Stimulated activated CD8-positive, alpha-beta memory T cell treated with anti-CD3 and anti-CD28 coated beads, Interleukin-12 subunit alpha, Interleukin-12 subunit beta, amount 100 ng/mL, for 1 hour (primary cell): ENCODE data around the gene ACSS3.
"Not testable (repeated sequence)": the region's sequence is repeated elsewhere in the genome, so short reads cannot be mapped to it uniquely, and the experiment has no call there.

Source experiments
- DNase-seq: peaks from one replicate; pipeline ENCODE4 v3.0.0-alpha.2; 2020; ENCODE audit warnings: low read depth

Gene ACSS3

GRCh38 chr12:81077686-81078441 is at the start of gene ACSS3:
TSS of gene ACSS3 (plus strand) at chr12:81078079. CDS start at chr12:81078121, 42 bp downstream.
- no peak for DNase-seq

- no peak for DNase-seq
Measured at GRCh38 chr12:81034926-81035325, 43.0 kb upstream of the ACSS3 start.

DNA sequence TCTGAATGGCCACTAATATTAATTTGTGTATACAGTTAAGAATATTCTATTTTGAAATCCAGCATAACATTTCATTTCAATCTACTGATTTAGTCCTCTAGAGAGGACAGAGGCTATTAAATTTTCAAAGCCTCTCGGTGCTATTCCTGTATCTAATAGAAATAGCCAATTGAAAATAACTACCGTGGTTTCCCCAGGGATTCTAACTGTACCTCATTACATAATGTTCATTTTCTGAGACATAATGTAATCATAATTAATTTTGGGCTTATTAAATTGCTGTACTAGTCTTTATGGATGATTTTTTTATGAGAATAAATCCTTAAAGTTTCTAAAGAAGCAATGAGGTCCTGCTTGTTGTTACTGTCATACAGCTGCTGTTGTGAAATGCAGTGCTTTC is 38.6 kb upstream of the ACSS3 start:
- no peak for DNase-seq

- no peak for DNase-seq
Measured at GRCh38 chr12:81043979-81044740, 33.7 kb upstream of the ACSS3 start.

DNA sequence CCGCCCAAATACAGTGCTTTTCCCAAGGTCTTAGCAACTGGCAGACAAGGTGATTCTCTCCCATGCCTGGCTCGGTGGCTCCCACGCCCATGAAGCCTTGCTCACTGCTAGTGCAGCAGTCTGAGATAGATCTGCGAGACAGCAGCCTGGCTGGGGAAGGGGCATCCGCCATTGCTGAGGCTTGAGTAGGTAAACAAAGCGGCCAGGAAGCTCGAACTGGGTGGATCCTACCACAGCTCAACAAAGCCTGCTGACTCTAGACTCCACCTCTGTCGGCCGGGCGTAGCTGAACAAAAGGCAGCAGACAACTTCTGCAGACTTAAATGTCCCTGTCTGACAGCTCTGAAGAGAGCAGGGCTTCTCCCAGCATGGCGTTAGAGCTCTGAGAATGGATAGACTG is 12.9 kb upstream of the ACSS3 start:
- not testable (repeated sequence) for DNase-seq

- no peak for DNase-seq
Measured at GRCh38 chr12:81070846-81071245, 7.0 kb upstream of the ACSS3 start.

DNA sequence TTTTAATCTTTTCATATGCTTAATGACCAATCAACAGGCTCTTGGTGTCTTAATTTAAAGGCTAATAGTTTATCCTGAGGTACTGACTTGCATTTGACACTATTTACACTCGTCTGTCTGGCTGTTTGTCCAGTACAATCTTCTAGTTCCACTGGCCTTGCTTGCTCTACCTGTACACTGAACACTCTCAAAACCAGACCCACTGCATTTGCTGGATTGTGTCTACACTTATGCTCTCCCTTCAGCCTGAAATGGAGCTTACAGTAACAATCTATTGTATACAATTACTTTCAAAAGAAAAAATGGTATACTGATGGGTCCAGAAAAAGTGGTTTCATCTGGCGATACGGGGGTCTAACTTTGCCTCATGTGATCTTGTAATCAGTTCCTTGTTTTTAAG is 2.3 kb upstream of the ACSS3 start:
- no peak for DNase-seq

GRCh38 chr12:81077329-81077685 is 572 bp upstream of the ACSS3 start:
- no peak for DNase-seq

GRCh38 chr12:81078469-81079196 is 754 bp downstream of the ACSS3 start:
- DNase-seq, result no peak

- no peak for DNase-seq
Measured at GRCh38 chr12:81079280-81080076, 1.6 kb downstream of the ACSS3 start.

- DNase-seq, result no peak
Measured at GRCh38 chr12:81080431-81080983, 2.6 kb downstream of the ACSS3 start.

GRCh38 chr12:81081726-81082125 is 3.8 kb downstream of the ACSS3 start:
- DNase-seq, result no peak

GRCh38 chr12:81083018-81083417 is 5.1 kb downstream of the ACSS3 start:
- no peak for DNase-seq

DNA sequence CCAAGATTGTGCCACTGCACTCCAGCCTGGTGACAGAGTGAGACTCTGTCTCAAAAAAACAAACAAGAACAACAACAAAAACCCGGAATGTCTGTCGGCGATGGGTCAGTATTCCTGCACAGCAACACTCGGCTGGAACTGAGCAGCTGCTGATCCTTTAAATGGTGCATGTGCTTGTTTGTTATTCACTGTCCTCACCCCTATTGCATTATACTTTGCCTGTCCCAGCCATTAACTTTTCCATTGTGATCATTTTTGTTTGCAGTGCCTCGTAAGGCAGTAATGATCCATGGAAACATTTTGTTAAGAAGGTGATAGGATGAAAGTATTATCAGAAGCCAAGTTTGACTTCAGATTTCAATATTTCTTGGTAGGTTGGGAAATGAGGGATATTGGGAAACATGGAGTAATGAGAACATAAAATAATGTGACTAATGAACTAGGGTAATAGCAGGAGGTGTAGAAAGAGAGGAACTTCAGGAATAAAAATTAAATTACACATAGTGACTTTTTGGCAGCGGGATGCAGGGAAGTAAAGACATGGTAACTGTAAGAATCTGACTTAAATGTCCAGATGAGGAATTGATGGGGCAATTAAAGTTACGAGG is 6.1 kb downstream of the ACSS3 start:
- no peak for DNase-seq

GRCh38 chr12:81084811-81085350 is 7.0 kb downstream of the ACSS3 start:
- no peak for DNase-seq

DNA sequence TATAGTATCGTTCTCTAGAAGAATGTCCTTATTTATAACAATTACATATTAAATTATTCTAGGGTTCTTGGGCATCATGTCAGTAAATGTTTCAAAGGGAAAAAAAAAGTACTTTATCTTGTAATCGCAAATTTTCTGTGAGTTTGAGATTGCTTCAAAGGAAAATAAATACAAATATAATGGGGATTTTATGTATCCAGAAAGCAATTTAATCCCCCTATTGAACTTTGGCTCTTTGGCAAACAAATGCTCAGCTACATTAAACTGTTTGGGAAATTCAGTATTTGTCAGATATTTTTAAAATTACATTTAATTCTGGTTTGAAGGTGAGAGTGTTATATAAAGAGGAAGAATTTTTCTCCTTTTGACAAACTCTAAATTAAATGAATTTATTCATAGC is 8.0 kb downstream of the ACSS3 start:
- no peak for DNase-seq

GRCh38 chr12:81086342-81086741 is 8.5 kb downstream of the ACSS3 start:
- DNase-seq, result no peak

DNA sequence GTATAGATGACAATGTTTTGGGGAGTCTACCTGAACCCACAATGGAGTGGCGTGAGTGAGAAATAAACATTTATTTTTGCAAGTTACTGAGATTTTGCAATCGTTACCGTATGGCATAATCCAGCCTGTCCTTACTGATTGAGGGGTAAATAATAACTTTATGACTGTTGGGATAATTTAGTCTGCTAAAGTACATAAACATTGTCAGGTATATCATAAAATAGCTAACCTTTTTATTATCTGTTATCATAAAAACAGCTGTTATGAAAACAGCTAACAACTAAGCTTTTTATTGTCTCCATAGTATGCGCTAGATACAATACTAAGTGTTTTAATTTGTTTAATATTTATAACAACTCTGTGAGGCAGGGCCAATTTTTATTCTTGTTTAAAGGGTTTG is 10.3 kb downstream of the ACSS3 start:
- DNase-seq, result no peak

GRCh38 chr12:81089412-81089811 is 11.5 kb downstream of the ACSS3 start:
- DNase-seq, result no peak

DNA sequence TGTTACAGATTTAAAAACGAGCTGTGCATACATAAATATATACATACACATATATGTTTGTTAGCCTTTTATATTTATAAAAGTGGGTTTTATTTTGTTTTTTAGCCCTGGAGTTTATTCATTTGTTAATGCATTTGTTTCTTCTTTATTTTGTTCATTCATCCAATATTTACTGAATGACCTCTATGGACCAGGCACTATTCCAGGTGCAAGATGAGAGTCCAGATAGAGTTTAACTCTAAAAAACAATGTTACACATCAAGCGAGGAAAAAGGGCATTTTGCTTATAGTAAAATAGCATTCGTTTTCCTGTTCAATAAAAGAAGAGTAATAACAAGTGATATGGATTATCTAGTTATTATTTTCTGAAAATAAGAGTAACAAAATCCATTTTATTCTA is 14.2 kb downstream of the ACSS3 start:
- no peak for DNase-seq

DNA sequence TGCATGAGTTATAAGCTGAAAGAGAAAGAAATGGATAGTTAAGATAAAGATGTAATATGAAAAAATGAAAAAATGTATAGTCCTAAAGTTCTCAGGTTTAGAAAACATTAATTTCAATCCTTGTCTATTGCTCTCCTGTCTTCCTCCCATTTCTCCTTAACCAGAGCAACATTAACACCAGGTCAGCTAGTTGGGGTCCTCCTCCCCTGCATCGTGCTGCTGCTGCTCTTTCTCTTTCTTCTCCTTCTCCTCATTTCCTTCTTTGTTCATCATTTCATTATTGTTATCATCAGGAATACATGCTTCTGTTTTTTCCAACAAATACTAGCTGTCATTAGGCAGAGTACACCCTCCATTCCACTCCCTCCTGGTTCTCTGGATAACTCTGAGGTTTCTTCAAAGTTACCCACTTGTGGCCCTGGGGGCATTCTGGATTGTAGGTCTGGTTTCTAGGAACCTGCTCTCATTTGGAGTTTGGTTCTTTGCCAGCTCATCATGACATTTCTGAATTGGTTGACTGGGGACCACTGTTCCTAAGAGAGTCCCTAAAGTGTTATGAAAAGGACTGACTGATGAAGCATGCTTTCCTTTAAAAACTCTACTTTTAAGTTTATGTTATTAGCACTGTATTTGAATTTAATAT is 17.0 kb downstream of the ACSS3 start:
- no peak for DNase-seq
